K562 (cell line): ENCODE measurements around the gene DDAH2. TPM values are rescaled to one million over a fixed set of nuclear protein-coding genes. Genes with fewer than 3 reads are reported as not detected.

Source experiments
- CREB3L1 ChIP-seq: fragments of 450-650 bp; IDR thresholded peaks from 2 replicates; pipeline ENCODE4 v1.6.1; 2014; ENCODE audit warnings: low read depth, mild to moderate bottlenecking, moderate library complexity, borderline replicate concordance
- FOS ChIP-seq: IDR thresholded peaks from 3 replicates; pipeline ENCODE4 v1.6.1; 2011; ENCODE audit not compliant: insufficient read length; ENCODE audit errors: extremely low read depth
- HNRNPK ChIP-seq: fragments of 200-400 bp; formaldehyde crosslinking; IDR thresholded peaks from one replicate; pipeline ENCODE4 v1.6.1; 2018; ENCODE audit warnings: mild to moderate bottlenecking, low read depth, low read length; ENCODE audit not compliant: poor library complexity, severe bottlenecking
- JUN ChIP-seq, 2 experiments: sonication (generic) in 1 of 2; formaldehyde crosslinking in 1 of 2; IDR thresholded peaks; 2 replicates each; pipeline versions ENCODE4 v1.6.1 to v1.8.0; 2012 to 2022; ENCODE audit warnings: borderline replicate concordance in 2 of 2, mild to moderate bottlenecking in 2 of 2, improper control_type of control experiment in 1 of 2, low read depth in 1 of 2, low read length in 1 of 2, missing genetic modification reagents in 1 of 2
- NCOA4 ChIP-seq: fragments of 450-650 bp; IDR thresholded peaks from 2 replicates; pipeline ENCODE4 v1.6.1; 2018; ENCODE audit warnings: mild to moderate bottlenecking; ENCODE audit not compliant: partially characterized antibody
- PTBP1 ChIP-seq: fragments of 200-400 bp; formaldehyde crosslinking; IDR thresholded peaks from 2 replicates; pipeline ENCODE4 v1.6.1; 2017; ENCODE audit warnings: low read depth, low read length
- SMAD2 ChIP-seq: fragments of 150-350 bp; IDR thresholded peaks from 2 replicates; pipeline ENCODE4 v1.6.1; 2014; ENCODE audit warnings: low read depth, mild to moderate bottlenecking, low read length
- TCF7 ChIP-seq: sonication (generic); IDR thresholded peaks from 2 replicates; pipeline ENCODE4 v1.6.1; 2016; ENCODE audit warnings: antibody characterized with exemption, borderline replicate concordance
- TRIM24 ChIP-seq, 2 experiments: fragments of 450-650 bp; IDR thresholded peaks; 2 replicates each; pipeline ENCODE4 v1.6.1; 2016
- TSHZ1 ChIP-seq: fragments of 250-450 bp; sonication (Bioruptor Pico); IDR thresholded peaks from 2 replicates; pipeline ENCODE4 v1.4.0; 2020; ENCODE audit warnings: mild to moderate bottlenecking, moderate library complexity
- WHSC1 ChIP-seq: IDR thresholded peaks from one replicate; pipeline ENCODE4 v1.6.1; 2012; ENCODE audit warnings: low read length, control low read depth, inconsistent platforms
- XRCC3 ChIP-seq: fragments of 450-650 bp; IDR thresholded peaks from 2 replicates; pipeline ENCODE4 v1.6.1; 2017; ENCODE audit warnings: mild to moderate bottlenecking, moderate library complexity
- ZBTB1 ChIP-seq: sonication (generic); formaldehyde crosslinking; IDR thresholded peaks from 2 replicates; pipeline ENCODE4 v1.8.1; 2023; ENCODE audit warnings: missing genetic modification reagents, low read depth, mild to moderate bottlenecking, borderline replicate concordance
- ZBTB11 ChIP-seq, 3 experiments: fragments of 200-800 bp in 1 of 3; fragments of 250-450 bp in 1 of 3; fragments of 450-650 bp in 1 of 3; sonication (Bioruptor Pico) in 1 of 3; sonication (Bioruptor generic) in 1 of 3; formaldehyde crosslinking in 1 of 3; IDR thresholded peaks; 2 replicates each; pipeline versions ENCODE4 v1.6.1 to v1.8.0; 2016 to 2022; ENCODE audit warnings: mild to moderate bottlenecking in 2 of 3, missing genetic modification characterization in 2 of 3, missing compliant biosample characterization in 1 of 3, moderate library complexity in 1 of 3
- ZKSCAN3 ChIP-seq: fragments of 250-450 bp; sonication (Bioruptor Pico); IDR thresholded peaks from 2 replicates; pipeline ENCODE4 v1.4.0; 2020
- ZNF217 ChIP-seq: sonication (generic); formaldehyde crosslinking; IDR thresholded peaks from 2 replicates; pipeline ENCODE4 v1.8.0; 2022; ENCODE audit warnings: mild to moderate bottlenecking, missing genetic modification reagents
- ZNF274 ChIP-seq: IDR thresholded peaks from 2 replicates; pipeline ENCODE4 v1.6.1; 2011; ENCODE audit warnings: low read depth, mild to moderate bottlenecking, low read length, moderate library complexity, borderline replicate concordance
- ZNF354B ChIP-seq: fragments of 250-450 bp; sonication (Bioruptor Pico); IDR thresholded peaks from 2 replicates; pipeline ENCODE4 v1.4.0; 2020
- ZNF655 ChIP-seq: fragments of 250-450 bp; sonication (Bioruptor Pico); IDR thresholded peaks from 2 replicates; pipeline ENCODE4 v1.5.0; 2021
- polyA plus RNA-seq, 8 experiments: library from polyadenylated mRNA; depleted of rRNA in 4 of 8; stranded (reverse) in 5 of 8; unstranded in 3 of 8; fragments of >200 nt; fragmentation: Nextera tagmentation in 2 of 8; fragmentation: Illumina TruSeq in 1 of 8; extraction: Ambion mirVana in 2 of 8; extraction: Trizol in 1 of 8; gene quantifications; 2 replicates each; pipeline versions ENCODE4 v1.2.1 to v1.2.3, GENCODE V29; 2011 to 2014; ENCODE audit warnings: inconsistent platforms in 1 of 8, missing spikeins in 1 of 8
- total RNA-seq, 7 experiments: library from RNA; depleted of rRNA in 6 of 7; stranded (reverse); fragments of >200 nt in 6 of 7; fragmentation: Illumina TruSeq in 2 of 7; extraction: Trizol in 2 of 7; gene quantifications; 2 replicates each; pipeline versions ENCODE4 v1.2.1 to v1.2.3, GENCODE V29; 2011 to 2021; ENCODE audit warnings: low replicate concordance in 1 of 7

DDAH2 gene
- total and polyA plus RNA-seq, 9 of the 15 experiments (the other 6 are each of a cell fraction or from before 2014, with no cell fraction given) = 1.8 to 45.4 (median 21.4) TPM

- TF ChIP-seq ZKSCAN3 = no peak
- no peak for TF ChIP-seq FOS
- no peak for TF ChIP-seq ZBTB11 (CRISPR knock-in tag; IDR thresholded peaks at IDR 0.05)
- no peak for TF ChIP-seq PTBP1
- TF ChIP-seq JUN (IDR thresholded peaks at IDR 0.05; ENCODE audit: borderline replicate concordance, low read depth, low read length) = no peak
- 0 out of 2 replicates have a peak, but pooled peaks have one; percentile 45 for TF ChIP-seq JUN (CRISPR knock-in tag; IDR thresholded peaks at IDR 0.05; ENCODE audit: borderline replicate concordance)
- no peak for TF ChIP-seq ZBTB1 (CRISPR knock-in tag)
- no peak for TF ChIP-seq ZNF354B (CRISPR knock-in tag)
- peak; percentile 66 for TF ChIP-seq WHSC1
- TF ChIP-seq ZNF217 (CRISPR knock-in tag) = no peak
- TF ChIP-seq XRCC3 = no peak
- no peak for TF ChIP-seq HNRNPK
- no peak for TF ChIP-seq TRIM24 (IDR thresholded peaks at IDR 0.05)
- 0 out of 2 replicates have a peak, but pooled peaks have one; percentile 42 for TF ChIP-seq TSHZ1 (CRISPR knock-in tag)
- TF ChIP-seq NCOA4 = no peak
- 0 out of 2 replicates have a peak, but pooled peaks have one; percentile 13 for TF ChIP-seq ZNF274
- TF ChIP-seq CREB3L1 = no peak
- TF ChIP-seq TCF7 = no peak
- TF ChIP-seq ZNF655 (CRISPR knock-in tag) = no peak
- no peak for TF ChIP-seq SMAD2
Observed at GRCh38 chr6:31730631-31731086, 1.6 kb upstream of the DDAH2 start (continued).
